Neural cell (in vitro differentiated cells): ENCODE results near the gene SLC23A1. TPM values are rescaled to one million over a fixed set of nuclear protein-coding genes. Genes with fewer than 3 reads are reported as not detected.

Source experiments
- H2AFZ ChIP-seq: fragments of 200-600, 300-800 bp; sonication (generic), shearing (Covaris generic); 2 replicates; pipeline ENCODE4 v1.6.0; 2014; ENCODE audit warnings: low read depth, mild to moderate bottlenecking, antibody characterized with exemption, low read length, moderate library complexity
- H3F3A ChIP-seq: fragments of 200-600 bp; shearing (Covaris generic); 2 replicates; pipeline ENCODE4 v1.6.1; 2016; ENCODE audit warnings: mild to moderate bottlenecking, moderate library complexity, mixed read lengths, antibody characterized with exemption, low read length; ENCODE audit not compliant: insufficient read depth, poor library complexity, severe bottlenecking
- H3K27ac ChIP-seq: fragments of 200-600, 300-800 bp; sonication (generic), shearing (Covaris generic); 2 replicates; pipeline ENCODE4 v1.5.1; 2014; ENCODE audit warnings: mild to moderate bottlenecking, low read length, moderate library complexity
- H3K27me3 ChIP-seq: fragments of 300-800, 200-600 bp; sonication (generic), shearing (Covaris generic); 2 replicates; pipeline ENCODE4 v1.6.0; 2014; ENCODE audit warnings: mild to moderate bottlenecking, low read depth, low read length, moderate library complexity; ENCODE audit not compliant: insufficient read depth
- H3K36me3 ChIP-seq: fragments of 300-800, 200-600 bp; sonication (generic), shearing (Covaris generic); 2 replicates; pipeline ENCODE4 v1.5.1; 2014; ENCODE audit warnings: mild to moderate bottlenecking, antibody characterized with exemption, low read length, moderate library complexity; ENCODE audit not compliant: insufficient read depth
- H3K4me2 ChIP-seq: fragments of 300-800, 200-600 bp; sonication (generic), shearing (Covaris generic); 2 replicates; pipeline ENCODE4 v1.6.0; 2014; ENCODE audit warnings: mild to moderate bottlenecking, low read length
- H3K4me3 ChIP-seq: fragments of 300-800, 200-600 bp; sonication (generic), shearing (Covaris generic); 2 replicates; pipeline ENCODE4 v1.5.1; 2014; ENCODE audit warnings: mild to moderate bottlenecking, low read length, moderate library complexity
- H3K79me2 ChIP-seq: fragments of 200-600 bp; shearing (Covaris generic); replicated peaks from 2 replicates; pipeline ENCODE4 v1.6.0; 2014; ENCODE audit warnings: mild to moderate bottlenecking, low read length, moderate library complexity; ENCODE audit not compliant: insufficient read depth
- H3K9ac ChIP-seq: fragments of 300-800, 200-600 bp; sonication (generic), shearing (Covaris generic); 2 replicates; pipeline ENCODE4 v1.6.1; 2016; ENCODE audit warnings: mild to moderate bottlenecking, low read length, mixed read lengths
- H3K9me2 ChIP-seq: fragments of 200-600 bp; shearing (Covaris generic); 2 replicates; pipeline ENCODE4 v1.6.1; 2016; ENCODE audit warnings: mild to moderate bottlenecking, low read length, mixed read lengths; ENCODE audit not compliant: insufficient read depth
- H3K9me3 ChIP-seq: fragments of 200-600, 300-800 bp; sonication (generic), shearing (Covaris generic); 2 replicates; pipeline ENCODE4 v1.6.1; 2016; ENCODE audit warnings: mild to moderate bottlenecking, mixed run types, low read length, moderate library complexity, mixed read lengths
- H4K20me1 ChIP-seq: fragments of 200-600 bp; shearing (Covaris generic); 2 replicates; pipeline ENCODE4 v1.6.1; 2016; ENCODE audit warnings: mild to moderate bottlenecking, mixed run types; ENCODE audit not compliant: insufficient read depth
- EP300 ChIP-seq: fragments of 450-650 bp; conservative IDR thresholded peaks from 2 replicates; pipeline ENCODE4 v1.6.1; 2014; ENCODE audit warnings: antibody characterized with exemption, mild to moderate bottlenecking, moderate library complexity; ENCODE audit not compliant: poor library complexity, severe bottlenecking
- EZH2 ChIP-seq: fragments of 200-600, 300-800 bp; shearing (Covaris generic), sonication (generic); IDR thresholded peaks from 2 replicates; pipeline ENCODE4 v1.6.1; 2014; ENCODE audit warnings: antibody characterized with exemption, low read length, borderline replicate concordance, mild to moderate bottlenecking; ENCODE audit not compliant: insufficient read depth, poor library complexity, severe bottlenecking
- MXI1 ChIP-seq: fragments of 450-650 bp; conservative IDR thresholded peaks from 2 replicates; pipeline ENCODE4 v1.6.1; 2014; ENCODE audit warnings: antibody characterized with exemption, mild to moderate bottlenecking; ENCODE audit not compliant: poor library complexity, severe bottlenecking
- POLR2AphosphoS5 ChIP-seq: IDR thresholded peaks from 2 replicates; pipeline ENCODE4 v1.6.1; 2012
- RAD21 ChIP-seq: fragments of 450-650 bp; conservative IDR thresholded peaks from 2 replicates; pipeline ENCODE4 v1.6.1; 2014; ENCODE audit warnings: antibody characterized with exemption, mild to moderate bottlenecking, moderate library complexity
- REST ChIP-seq: IDR thresholded peaks from 2 replicates; pipeline ENCODE4 v1.6.1; 2012; ENCODE audit warnings: borderline replicate concordance
- SMC3 ChIP-seq: fragments of 450-650 bp; conservative IDR thresholded peaks from 2 replicates; pipeline ENCODE4 v1.6.1; 2014; ENCODE audit warnings: antibody characterized with exemption, mild to moderate bottlenecking, moderate library complexity; ENCODE audit not compliant: poor library complexity
- TAF1 ChIP-seq: IDR thresholded peaks from 2 replicates; pipeline ENCODE4 v1.6.1; 2012; ENCODE audit warnings: low read depth
- polyA plus RNA-seq: library from polyadenylated mRNA; depleted of rRNA; stranded (reverse); fragments of >200 nt; gene quantifications from 2 replicates; pipeline ENCODE4 v1.2.3, GENCODE V29; 2014
- TF ChIP-seq, protein P1 (sequence below): fragments of 450-650 bp; IDR thresholded peaks from 2 replicates; pipeline ENCODE4 v1.5.1; 2014; ENCODE audit warnings: antibody characterized with exemption, mild to moderate bottlenecking, moderate library complexity; ENCODE audit not compliant: poor library complexity, severe bottlenecking

SLC23A1 gene
- polyA plus RNA-seq, 1 donor from 2014 or later = not detected

- Histone ChIP-seq H3K27me3 (no peaks in the 10 kb centered on the region), H3K4me2 (no peak overlapping the region), H3K4me3 (no peak overlapping the region), H3K27ac (no peak overlapping the region), H4K20me1 (no peaks in the 10 kb centered on the region), H3F3A (no peaks in the 10 kb centered on the region), H3K9me3 (no peaks in the 10 kb centered on the region), H3K9ac (no peak overlapping the region), H3K36me3 (no peaks in the 10 kb centered on the region), H3K9me2 (no peaks in the 10 kb centered on the region), H2AFZ (no peak overlapping the region), H3K79me2 (no peaks in the 10 kb centered on the region)
- TF ChIP-seq EZH2 (no peak), REST (no peak), MXI1 (no peak), POLR2AphosphoS5 (no peak), EP300 (no peak), RAD21 (no peak), SMC3 (no peak), TAF1 (no peak)
- TF ChIP-seq, protein P1, sequence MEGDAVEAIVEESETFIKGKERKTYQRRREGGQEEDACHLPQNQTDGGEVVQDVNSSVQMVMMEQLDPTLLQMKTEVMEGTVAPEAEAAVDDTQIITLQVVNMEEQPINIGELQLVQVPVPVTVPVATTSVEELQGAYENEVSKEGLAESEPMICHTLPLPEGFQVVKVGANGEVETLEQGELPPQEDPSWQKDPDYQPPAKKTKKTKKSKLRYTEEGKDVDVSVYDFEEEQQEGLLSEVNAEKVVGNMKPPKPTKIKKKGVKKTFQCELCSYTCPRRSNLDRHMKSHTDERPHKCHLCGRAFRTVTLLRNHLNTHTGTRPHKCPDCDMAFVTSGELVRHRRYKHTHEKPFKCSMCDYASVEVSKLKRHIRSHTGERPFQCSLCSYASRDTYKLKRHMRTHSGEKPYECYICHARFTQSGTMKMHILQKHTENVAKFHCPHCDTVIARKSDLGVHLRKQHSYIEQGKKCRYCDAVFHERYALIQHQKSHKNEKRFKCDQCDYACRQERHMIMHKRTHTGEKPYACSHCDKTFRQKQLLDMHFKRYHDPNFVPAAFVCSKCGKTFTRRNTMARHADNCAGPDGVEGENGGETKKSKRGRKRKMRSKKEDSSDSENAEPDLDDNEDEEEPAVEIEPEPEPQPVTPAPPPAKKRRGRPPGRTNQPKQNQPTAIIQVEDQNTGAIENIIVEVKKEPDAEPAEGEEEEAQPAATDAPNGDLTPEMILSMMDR = no peak
Observed at GRCh38 chr5:139383993-139384590, 995 bp upstream of the SLC23A1 start.

- no peak for TF ChIP-seq POLR2AphosphoS5
- TF ChIP-seq EZH2 = no peak
- TF ChIP-seq SMC3 = no peak
- TF ChIP-seq, protein P1 = no peak
- TF ChIP-seq RAD21 = no peak
- TF ChIP-seq EP300 = no peak
- TF ChIP-seq MXI1 = no peak
- no peak for TF ChIP-seq TAF1
- no peak for TF ChIP-seq REST
Observed at GRCh38 chr5:139382807-139383206, 290 bp downstream of the SLC23A1 start.

More at GRCh38 chr5:139382807-139383206, 290 bp downstream of the SLC23A1 start:
- H3K4me2 ChIP-seq = no peak overlapping the region
- H3K9me2 ChIP-seq = no peaks in the 10 kb centered on the region
- H3K4me3 ChIP-seq = no peak overlapping the region
- H3K27ac ChIP-seq = no peak overlapping the region
- H3F3A ChIP-seq = no peaks in the 10 kb centered on the region
- no peak overlapping the region for H2AFZ ChIP-seq
- no peaks in the 10 kb centered on the region for H3K36me3 ChIP-seq
- no peaks in the 10 kb centered on the region for H4K20me1 ChIP-seq
- no peaks in the 10 kb centered on the region for H3K9me3 ChIP-seq
- no peak overlapping the region for H3K9ac ChIP-seq
- no peaks in the 10 kb centered on the region for H3K27me3 ChIP-seq
- no peaks in the 10 kb centered on the region for H3K79me2 ChIP-seq
